Measurements from ENCODE around the gene FKBP8.

DNA sequence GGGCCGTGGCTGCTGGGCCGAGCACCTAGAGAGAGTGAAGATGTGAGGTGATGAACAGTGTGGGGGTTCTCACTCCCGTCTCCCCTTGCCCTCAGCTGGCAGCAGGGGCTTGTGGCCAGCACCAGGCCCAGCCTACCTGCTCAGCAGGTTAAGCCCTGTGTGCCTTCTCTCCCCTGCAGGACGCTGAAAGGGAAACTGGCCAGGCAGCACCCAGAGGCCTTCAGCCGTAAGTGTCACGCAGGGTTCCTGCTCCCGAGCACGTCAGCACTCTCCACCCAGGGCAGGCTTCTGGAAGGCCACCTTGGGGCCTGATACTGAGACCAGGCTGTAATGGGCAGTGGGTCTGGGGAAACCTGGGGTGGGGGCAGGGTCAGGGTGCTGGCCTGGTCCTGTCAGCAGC, 23.6 kb upstream of the FKBP8 start:
- TF ChIP-seq CTCF (conservative IDR thresholded peaks at IDR 0.05; ENCODE audit: low read length) (no peak), EZH2phosphoT487 (IDR thresholded peaks at IDR 0.05; ENCODE audit: borderline replicate concordance, low read depth, low read length) (no peak)
